ENCODE measurements around the gene MRPL36.

MRPL36 gene

GRCh38 chr5:1831257-1831656 is 31.6 kb upstream of the MRPL36 start:
- no peak for DNase-seq (ENCODE audit: low read depth)
- no peak overlapping the region for H3K4me3 ChIP-seq (ENCODE audit: low read length)
- TF ChIP-seq CTCF (conservative IDR thresholded peaks at IDR 0.05; ENCODE audit: low read length), result no peak

GRCh38 chr5:1830571-1831228 is 31.1 kb upstream of the MRPL36 start:
- no peak for DNase-seq (ENCODE audit: low read depth)
- H3K4me3 ChIP-seq (ENCODE audit: low read length), result no peak overlapping the region
- no peak for TF ChIP-seq CTCF (conservative IDR thresholded peaks at IDR 0.05; ENCODE audit: low read length)

- H3K4me3 ChIP-seq (ENCODE audit: low read length), result no peak overlapping the region
- no peak for DNase-seq (ENCODE audit: low read depth)
- TF ChIP-seq CTCF (conservative IDR thresholded peaks at IDR 0.05; ENCODE audit: low read length), result no peak
Measured at GRCh38 chr5:1827886-1828397, 28.3 kb upstream of the MRPL36 start.

GRCh38 chr5:1827025-1827885 is 27.6 kb upstream of the MRPL36 start:
- no peak for TF ChIP-seq CTCF (conservative IDR thresholded peaks at IDR 0.05; ENCODE audit: low read length)
- no peak for DNase-seq (ENCODE audit: low read depth)
- no peak overlapping the region for H3K4me3 ChIP-seq (ENCODE audit: low read length)

GRCh38 chr5:1826235-1826980 is 26.8 kb upstream of the MRPL36 start:
- no peak overlapping the region for H3K4me3 ChIP-seq (ENCODE audit: low read length)
- no peak for TF ChIP-seq CTCF (conservative IDR thresholded peaks at IDR 0.05; ENCODE audit: low read length)
- no peak for DNase-seq (ENCODE audit: low read depth)

GRCh38 chr5:1824903-1825841 is 25.5 kb upstream of the MRPL36 start:
- H3K4me3 ChIP-seq (ENCODE audit: low read length), result no peak overlapping the region
- no peak for TF ChIP-seq CTCF (conservative IDR thresholded peaks at IDR 0.05; ENCODE audit: low read length)
- DNase-seq (ENCODE audit: low read depth), result no peak
